GOT3 (cell line): ENCODE measurements around the gene ASMTL.
"Not testable (repeated sequence)": the region's sequence is repeated elsewhere in the genome, so short reads cannot be mapped to it uniquely, and the experiment has no call there.

Experiments used
- DNase-seq: peaks from one replicate; lab custom pipeline; 2025; ENCODE audit warnings: mixed read lengths; lab: John Stamatoyannopoulos, UW

The ASMTL gene

GRCh38 chrX:1452516-1453394 is at the start of gene ASMTL:
TSS of gene ASMTL (minus strand) at chrX:1452909. CDS start at chrX:1452840, 69 bp downstream.
- DNase-seq, result no peak

GRCh38 chrX:1502241-1502640 is 49.5 kb upstream of the ASMTL start:
- DNase-seq, result no peak

- no peak for DNase-seq
These were observed 48.3 kb upstream of the ASMTL start for GRCh38 chrX:1500701-1501624.

- DNase-seq, result no peak
These were observed 43.4 kb upstream of the ASMTL start for GRCh38 chrX:1496076-1496475.

GRCh38 chrX:1493877-1494510 is 41.3 kb upstream of the ASMTL start:
- DNase-seq, result no peak

- DNase-seq, result no peak
These were observed 40.7 kb upstream of the ASMTL start for GRCh38 chrX:1493412-1493811.

GRCh38 chrX:1492421-1493012 is 39.8 kb upstream of the ASMTL start:
- no peak for DNase-seq

- no peak for DNase-seq
These were observed 39.2 kb upstream of the ASMTL start for GRCh38 chrX:1491851-1492349.

- not testable (repeated sequence) for DNase-seq
These were observed 38.5 kb upstream of the ASMTL start for GRCh38 chrX:1491248-1491647.

- DNase-seq, result not testable (repeated sequence)
These were observed 38.0 kb upstream of the ASMTL start for GRCh38 chrX:1490723-1491122.

GRCh38 chrX:1489354-1489753 is 36.6 kb upstream of the ASMTL start:
- DNase-seq, result not testable (repeated sequence)

- no peak for DNase-seq
These were observed 36.0 kb upstream of the ASMTL start for GRCh38 chrX:1488745-1489144.

GRCh38 chrX:1488141-1488540 is 35.4 kb upstream of the ASMTL start:
- DNase-seq, result no peak

GRCh38 chrX:1487401-1487800 is 34.7 kb upstream of the ASMTL start:
- no peak for DNase-seq

GRCh38 chrX:1486749-1487361 is 34.1 kb upstream of the ASMTL start:
- no peak for DNase-seq

GRCh38 chrX:1486177-1486576 is 33.5 kb upstream of the ASMTL start:
- DNase-seq, result no peak

- no peak for DNase-seq
These were observed 32.3 kb upstream of the ASMTL start for GRCh38 chrX:1485033-1485432.

- DNase-seq, result no peak
These were observed 31.9 kb upstream of the ASMTL start for GRCh38 chrX:1484638-1485019.

GRCh38 chrX:1483843-1484637 is 31.3 kb upstream of the ASMTL start:
- no peak for DNase-seq

GRCh38 chrX:1482530-1482928 is 29.8 kb upstream of the ASMTL start:
- not testable (repeated sequence) for DNase-seq
